Measurements from ENCODE around the gene SLC50A1. TPM values are rescaled to one million over a fixed set of nuclear protein-coding genes. Genes with fewer than 3 reads are reported as not detected.
A peak's percentile ranks its signal among the peaks of the same experiment; 100 is the strongest.

The SLC50A1 gene
- total and polyA plus RNA-seq, 9 of the 15 experiments (the other 6 are each of a cell fraction or from before 2014, with no cell fraction given) = 46.5 to 132 (median 91.9) TPM

- TF ChIP-seq TAF1 (IDR thresholded peaks at IDR 0.05; ENCODE audit: control insufficient read depth, extremely low read depth, insufficient read depth, low read length, severe bottlenecking) (no peak), CGGBP1 (CRISPR knock-in tag; IDR thresholded peaks at IDR 0.05) (0 out of 2 replicates have a peak, but pooled peaks have one; percentile 49), IRF2 (CRISPR knock-in tag; IDR thresholded peaks at IDR 0.05) (no peak), HDAC2 (IDR thresholded peaks at IDR 0.05) (no peak), XRCC5 (IDR thresholded peaks at IDR 0.05; ENCODE audit: low read depth, low read length) (no peak), SOX6 (IDR thresholded peaks at IDR 0.05) (no peak), ZNF384 (IDR thresholded peaks at IDR 0.05; ENCODE audit: low read depth, low read length) (no peak)
Measured at GRCh38 chr1:155136748-155137147, 1.1 kb downstream of the SLC50A1 start (continued).

GRCh38 chr1:155137154-155137949 lies 1.7 kb downstream of the SLC50A1 start:
- intact Hi-C loops (cut with micrococcal nuclease) (no loop called here), in situ Hi-C loops (cut with MboI) (no loop called here)
- Histone ChIP-seq H3K27ac (ENCODE audit: extremely low read depth, low read depth, low read length) (peak overlapping the region; percentile 70), H3K4me2 (ENCODE audit: insufficient read depth, low read length) (peak overlapping the region; percentile 84), H3K36me3 (ENCODE audit: control insufficient read depth, insufficient read depth, low read length) (peaks cover 39% of the 10 kb centered on the region), H3K9me1 (ENCODE audit: control insufficient read depth, insufficient read depth, low read length) (no peaks in the 10 kb centered on the region), H3K9ac (ENCODE audit: insufficient read depth in 1 of 2, low read depth in 2 of 2, low read length in 2 of 2) (peak overlapping the region; percentile 85 to 91), H4K20me1 (replicated peaks; ENCODE audit: control insufficient read depth, insufficient read depth, low read length) (no peaks in the 10 kb centered on the region), H2AFZ (ENCODE audit: low read depth, low read length) (no peak overlapping the region), H3K4me3 (peak overlapping the region; percentile 82; the same call in 1 of the 2 replicates), H3K27me3 (ENCODE audit: control insufficient read depth in 2 of 2, insufficient read depth in 2 of 2, low read length in 2 of 2) (no peaks in the 10 kb centered on the region), H3K9me3 (replicated peaks; ENCODE audit: control insufficient read depth, insufficient read depth, low read depth, low read length) (peaks cover 7% of the 10 kb centered on the region; the same call in 1 of the 2 replicates), H3K79me2 (ENCODE audit: control insufficient read depth, insufficient read depth, low read length) (peaks cover 51% of the 10 kb centered on the region), H3K4me1 (replicated peaks in 1 of 2; ENCODE audit: control insufficient read depth in 2 of 2, insufficient read depth in 2 of 2, low read length in 2 of 2) (peaks cover 41 to 67% of the 10 kb centered on the region in 2 experiments)
- FAIRE-seq = peak; percentile 92
- peak; percentile 56 to 86 (median 70) for DNase-seq (ENCODE audit: extremely low read depth in 1 of 4, low spot score in 3 of 4)
- BruUV-seq (replicated peaks) = no TSS peak
- ATAC-seq = peak; percentile 29
- POLR2A ChIA-PET = interaction anchor here (0.6 to 1.9 kb wide), 12 partner anchors 9 to 574 kb away, joined by 3 to 5 read pairs (median 3); partner anchors contain the start of gene EFNA1
- WGBS (ENCODE audit: insufficient coverage, low coverage, missing lambda C conversion rate) = 4% methylated on average over 6 of the region's 6 CpGs
- CTCF ChIA-PET (ENCODE audit: low intra/inter-chr PET ratio) = no interaction called here
- TF ChIP-seq CHD2 (IDR thresholded peaks at IDR 0.05; ENCODE audit: low read depth, low read length) = no peak
- TF ChIP-seq CREBBP (IDR thresholded peaks at IDR 0.05; ENCODE audit: low read depth, low read length) = no peak
- TF ChIP-seq ZNF445 (CRISPR knock-in tag; IDR thresholded peaks at IDR 0.05; ENCODE audit: low read depth) = no peak
- 0 out of 4 replicates have a peak, but pooled peaks of 1 of the 2 experiments have one; percentile 32 for TF ChIP-seq UBTF (IDR thresholded peaks at IDR 0.05; ENCODE audit: borderline replicate concordance in 1 of 2, low read depth in 2 of 2, low read length in 2 of 2)
- no peak for TF ChIP-seq BRD4 (IDR thresholded peaks at IDR 0.05)
- no peak for TF ChIP-seq NBN (IDR thresholded peaks at IDR 0.05; ENCODE audit: low read depth)
- TF ChIP-seq SMARCA5 (IDR thresholded peaks at IDR 0.05) = no peak
- TF ChIP-seq GABPB1 (CRISPR knock-in tag; IDR thresholded peaks at IDR 0.05) = no peak
- no peak for TF ChIP-seq HDAC3 (IDR thresholded peaks at IDR 0.05; ENCODE audit: borderline replicate concordance, partially characterized antibody)
- TF ChIP-seq FUS (optimal IDR thresholded peaks at IDR 0.05; ENCODE audit: low read depth, low read length) = no peak
- TF ChIP-seq ARID1B (IDR thresholded peaks at IDR 0.05) = peak; percentile 88
- no peak for TF ChIP-seq NR2C1 (IDR thresholded peaks at IDR 0.05)
- TF ChIP-seq NR2C1 (tag; IDR thresholded peaks at IDR 0.05) = no peak

Measured in K562 (cell line).